ENCODE measurements around the gene THSD4. TPM values are rescaled to one million over a fixed set of nuclear protein-coding genes. Genes with fewer than 3 reads are reported as not detected.
"Not testable (repeated sequence)": the region's sequence is repeated elsewhere in the genome, so short reads cannot be mapped to it uniquely, and the experiment has no call there.

THSD4 gene
- total RNA-seq, 1 experiment from 2014 or later = 36.3 TPM

DNA sequence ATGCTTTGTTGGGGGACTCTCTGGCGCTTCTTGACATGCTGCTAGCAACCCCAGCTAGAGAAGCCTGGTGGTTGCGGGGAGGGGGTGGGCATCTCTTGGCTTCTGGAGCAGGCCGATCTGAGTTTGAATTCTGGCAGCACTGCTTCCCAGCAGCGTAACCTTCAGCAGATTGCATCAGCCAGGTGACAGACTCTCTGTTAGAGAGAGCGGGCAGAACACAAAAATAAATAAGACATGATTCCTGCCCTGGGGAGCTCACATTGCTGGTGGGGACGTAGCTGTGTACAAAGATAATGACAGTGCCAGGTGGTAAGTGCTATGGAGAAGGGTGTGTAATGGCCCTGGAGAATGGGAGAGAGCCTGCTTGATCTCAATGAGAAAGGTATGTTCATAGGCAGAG is 87.4 kb downstream of the THSD4 start:
- no peak overlapping the region for H3K27ac Mint-ChIP-seq (ENCODE audit: low read depth, unreplicated experiment)
- no peaks in the 10 kb centered on the region for H3K36me3 Mint-ChIP-seq (ENCODE audit: insufficient read depth, unreplicated experiment)

GRCh38 chr15:71203586-71204474 is 88.6 kb downstream of the THSD4 start:
- Mint-ChIP-seq H3K9me3 (ENCODE audit: unreplicated experiment) (no peaks in the 10 kb centered on the region), H3K27ac (ENCODE audit: low read depth, unreplicated experiment) (no peak overlapping the region), H3K4me1 (ENCODE audit: insufficient read depth, unreplicated experiment) (peaks cover 7% of the 10 kb centered on the region), H3K36me3 (ENCODE audit: insufficient read depth, unreplicated experiment) (no peaks in the 10 kb centered on the region), H3K27me3 (ENCODE audit: insufficient read depth, unreplicated experiment) (no peaks in the 10 kb centered on the region), H3K4me3 (ENCODE audit: unreplicated experiment) (no peak overlapping the region)
- ChIA-PET CTCF (no interaction called here), POLR2A (no interaction called here)
- TF ChIP-seq, protein P1, sequence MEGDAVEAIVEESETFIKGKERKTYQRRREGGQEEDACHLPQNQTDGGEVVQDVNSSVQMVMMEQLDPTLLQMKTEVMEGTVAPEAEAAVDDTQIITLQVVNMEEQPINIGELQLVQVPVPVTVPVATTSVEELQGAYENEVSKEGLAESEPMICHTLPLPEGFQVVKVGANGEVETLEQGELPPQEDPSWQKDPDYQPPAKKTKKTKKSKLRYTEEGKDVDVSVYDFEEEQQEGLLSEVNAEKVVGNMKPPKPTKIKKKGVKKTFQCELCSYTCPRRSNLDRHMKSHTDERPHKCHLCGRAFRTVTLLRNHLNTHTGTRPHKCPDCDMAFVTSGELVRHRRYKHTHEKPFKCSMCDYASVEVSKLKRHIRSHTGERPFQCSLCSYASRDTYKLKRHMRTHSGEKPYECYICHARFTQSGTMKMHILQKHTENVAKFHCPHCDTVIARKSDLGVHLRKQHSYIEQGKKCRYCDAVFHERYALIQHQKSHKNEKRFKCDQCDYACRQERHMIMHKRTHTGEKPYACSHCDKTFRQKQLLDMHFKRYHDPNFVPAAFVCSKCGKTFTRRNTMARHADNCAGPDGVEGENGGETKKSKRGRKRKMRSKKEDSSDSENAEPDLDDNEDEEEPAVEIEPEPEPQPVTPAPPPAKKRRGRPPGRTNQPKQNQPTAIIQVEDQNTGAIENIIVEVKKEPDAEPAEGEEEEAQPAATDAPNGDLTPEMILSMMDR (IDR thresholded peaks at IDR 0.05; ENCODE audit: unreplicated experiment) = no peak
- DNase-seq (ENCODE audit: unreplicated experiment) = no peak
- intact Hi-C loops (cut with micrococcal nuclease) = no loop called here
- no TSS peak for BruUV-seq (replicated peaks)

More for the DNA sequence above, 87.4 kb downstream of the THSD4 start:
- peaks cover 7% of the 10 kb centered on the region for H3K4me1 Mint-ChIP-seq (ENCODE audit: insufficient read depth, unreplicated experiment)
- no peak for DNase-seq (ENCODE audit: unreplicated experiment)
- no peaks in the 10 kb centered on the region for H3K27me3 Mint-ChIP-seq (ENCODE audit: insufficient read depth, unreplicated experiment)
- H3K9me3 Mint-ChIP-seq (ENCODE audit: unreplicated experiment) = no peaks in the 10 kb centered on the region
- TF ChIP-seq, protein P1 (IDR thresholded peaks at IDR 0.05; ENCODE audit: unreplicated experiment) = no peak
- BruUV-seq (replicated peaks) = no TSS peak
- intact Hi-C loops (cut with micrococcal nuclease) = no loop called here
- no peak overlapping the region for H3K4me3 Mint-ChIP-seq (ENCODE audit: unreplicated experiment)
- POLR2A ChIA-PET = no interaction called here
- CTCF ChIA-PET = no interaction called here

GRCh38 chr15:71207141-71207540 is 91.9 kb downstream of the THSD4 start:
- no peaks in the 10 kb centered on the region for H3K27me3 Mint-ChIP-seq (ENCODE audit: insufficient read depth, unreplicated experiment)
- H3K36me3 Mint-ChIP-seq (ENCODE audit: insufficient read depth, unreplicated experiment) = no peaks in the 10 kb centered on the region
- H3K9me3 Mint-ChIP-seq (ENCODE audit: unreplicated experiment) = peaks cover 11% of the 10 kb centered on the region
- no peaks in the 10 kb centered on the region for H3K4me1 Mint-ChIP-seq (ENCODE audit: insufficient read depth, unreplicated experiment)
- no peak overlapping the region for H3K4me3 Mint-ChIP-seq (ENCODE audit: unreplicated experiment)
- TF ChIP-seq, protein P1 (IDR thresholded peaks at IDR 0.05; ENCODE audit: unreplicated experiment) = no peak
- intact Hi-C loops (cut with micrococcal nuclease) = no loop called here
- H3K27ac Mint-ChIP-seq (ENCODE audit: low read depth, unreplicated experiment) = no peak overlapping the region
- DNase-seq (ENCODE audit: unreplicated experiment) = no peak
- POLR2A ChIA-PET = interaction anchor here (0.5 to 1.1 kb wide), 2 partner anchors 9 kb away, joined by 3 read pairs; no protein-coding TSS in a partner anchor
- CTCF ChIA-PET = no interaction called here
- no TSS peak for BruUV-seq (replicated peaks)

DNA sequence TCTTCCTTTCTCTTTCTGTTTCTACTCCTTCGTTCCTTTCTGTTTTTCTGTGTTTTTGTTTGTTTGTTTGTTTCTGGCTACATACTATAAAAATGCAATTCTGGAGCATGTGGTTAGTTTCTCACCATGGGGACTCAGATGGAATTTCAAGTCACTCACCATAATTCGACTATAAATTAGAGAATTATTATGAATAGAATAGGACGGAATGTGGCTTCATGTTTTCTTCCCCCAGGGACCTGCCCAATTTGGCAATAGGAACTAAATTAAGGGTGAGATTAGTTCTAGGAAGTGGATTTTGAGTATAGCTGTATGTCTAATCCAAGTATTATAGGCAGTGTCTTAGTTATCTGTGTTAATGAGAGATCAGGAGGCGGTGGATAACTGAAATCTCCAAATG is 96.9 kb downstream of the THSD4 start:
- no peak overlapping the region for H3K4me3 Mint-ChIP-seq (ENCODE audit: unreplicated experiment)
- H3K36me3 Mint-ChIP-seq (ENCODE audit: insufficient read depth, unreplicated experiment) = no peaks in the 10 kb centered on the region
- H3K27ac Mint-ChIP-seq (ENCODE audit: low read depth, unreplicated experiment) = no peak overlapping the region
- no peaks in the 10 kb centered on the region for H3K4me1 Mint-ChIP-seq (ENCODE audit: insufficient read depth, unreplicated experiment)
- peaks cover 11% of the 10 kb centered on the region for H3K9me3 Mint-ChIP-seq (ENCODE audit: unreplicated experiment)
- intact Hi-C loops (cut with micrococcal nuclease) = no loop called here
- no peaks in the 10 kb centered on the region for H3K27me3 Mint-ChIP-seq (ENCODE audit: insufficient read depth, unreplicated experiment)
- ChIA-PET POLR2A (no interaction called here), CTCF (no interaction called here)
- TF ChIP-seq, protein P1 (IDR thresholded peaks at IDR 0.05; ENCODE audit: unreplicated experiment) = no peak
- no peak for DNase-seq (ENCODE audit: unreplicated experiment)
- BruUV-seq (replicated peaks) = no TSS peak

GRCh38 chr15:71213943-71214342 is 98.7 kb downstream of the THSD4 start:
- POLR2A ChIA-PET; H3K36me3 Mint-ChIP-seq (ENCODE audit: insufficient read depth, unreplicated experiment); CTCF ChIA-PET; H3K27ac Mint-ChIP-seq (ENCODE audit: low read depth, unreplicated experiment); BruUV-seq (replicated peaks); H3K4me3 Mint-ChIP-seq (ENCODE audit: unreplicated experiment); DNase-seq (ENCODE audit: unreplicated experiment); intact Hi-C loops (cut with micrococcal nuclease); H3K27me3 Mint-ChIP-seq (ENCODE audit: insufficient read depth, unreplicated experiment); H3K4me1 Mint-ChIP-seq (ENCODE audit: insufficient read depth, unreplicated experiment): not testable (repeated sequence)
- H3K9me3 Mint-ChIP-seq (ENCODE audit: unreplicated experiment) = peaks cover 11% of the 10 kb centered on the region

Data from MCF 10A (cell line).